OCI-LY3 (cell line): ENCODE data around the gene RNF166.

Experiments
- EZH2phosphoT487 ChIP-seq: fragments of 200-600 bp; shearing (Covaris generic); IDR thresholded peaks from 2 replicates; pipeline ENCODE4 v1.6.1; 2018; ENCODE audit warnings: antibody characterized with exemption, mixed run types, low read depth
- TF ChIP-seq, protein P1 (sequence below): fragments of 200-600, 300-600 bp; sonication (generic); IDR thresholded peaks from 2 replicates; pipeline ENCODE4 v1.5.1; 2014; ENCODE audit warnings: antibody characterized with exemption, low read length, low read depth

DNA sequence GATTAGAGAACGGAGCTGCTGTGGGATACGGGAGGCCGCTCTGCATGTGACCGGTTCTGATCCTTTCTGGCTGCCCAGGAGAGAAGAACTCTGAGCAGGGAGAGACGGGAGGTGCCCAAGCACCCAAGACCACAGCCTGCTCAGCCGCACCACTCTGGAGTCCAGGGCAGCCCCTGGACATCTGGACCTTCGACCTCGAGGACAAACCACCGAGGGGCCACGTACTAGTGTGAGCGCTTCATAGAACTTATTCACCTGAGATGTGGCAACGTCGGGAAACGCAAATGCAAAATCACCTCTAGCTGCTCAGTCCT lies 5.9 kb downstream of the RNF166 start:
- TF ChIP-seq, protein P1, sequence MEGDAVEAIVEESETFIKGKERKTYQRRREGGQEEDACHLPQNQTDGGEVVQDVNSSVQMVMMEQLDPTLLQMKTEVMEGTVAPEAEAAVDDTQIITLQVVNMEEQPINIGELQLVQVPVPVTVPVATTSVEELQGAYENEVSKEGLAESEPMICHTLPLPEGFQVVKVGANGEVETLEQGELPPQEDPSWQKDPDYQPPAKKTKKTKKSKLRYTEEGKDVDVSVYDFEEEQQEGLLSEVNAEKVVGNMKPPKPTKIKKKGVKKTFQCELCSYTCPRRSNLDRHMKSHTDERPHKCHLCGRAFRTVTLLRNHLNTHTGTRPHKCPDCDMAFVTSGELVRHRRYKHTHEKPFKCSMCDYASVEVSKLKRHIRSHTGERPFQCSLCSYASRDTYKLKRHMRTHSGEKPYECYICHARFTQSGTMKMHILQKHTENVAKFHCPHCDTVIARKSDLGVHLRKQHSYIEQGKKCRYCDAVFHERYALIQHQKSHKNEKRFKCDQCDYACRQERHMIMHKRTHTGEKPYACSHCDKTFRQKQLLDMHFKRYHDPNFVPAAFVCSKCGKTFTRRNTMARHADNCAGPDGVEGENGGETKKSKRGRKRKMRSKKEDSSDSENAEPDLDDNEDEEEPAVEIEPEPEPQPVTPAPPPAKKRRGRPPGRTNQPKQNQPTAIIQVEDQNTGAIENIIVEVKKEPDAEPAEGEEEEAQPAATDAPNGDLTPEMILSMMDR, result no peak
- TF ChIP-seq EZH2phosphoT487, result no peak
